Pancreas (tissue), 10 donors: Measurements from ENCODE around the gene TSHZ2. TPM values are rescaled to one million over a fixed set of nuclear protein-coding genes. Genes with fewer than 3 reads are reported as not detected.

Source experiments
- ATAC-seq, 4 donors: fragments of 200-7000 bp; cut with Tn5 transposase; one replicate each; pipeline versions ENCODE4 v1.8.0 to v1.9.1; 2020; ENCODE audit warnings: mild to moderate bottlenecking in 4 of 4, moderate library complexity in 4 of 4
- DNase-seq, 6 donors: peaks; one replicate each; pipeline ENCODE4 v3.0.0-alpha.2; 2020
- FAIRE-seq: peaks from 2 replicates; lab custom pipeline; 2012; peaks lifted over from hg19 to GRCh38; lab: Jason Lieb, UNC
- H3K27ac ChIP-seq, 4 donors: fragments of 200-600 bp; sonication (generic); 1 replicate in 3 of 4; 2 replicates in 1 of 4; pipeline versions ENCODE4 v1.5.0 to v1.8.0; 2020
- H3K27me3 ChIP-seq, 4 donors: fragments of 200-600 bp; one replicate each; pipeline ENCODE4 v1.8.0; 2021
- H3K36me3 ChIP-seq, 3 donors: fragments of 200-600 bp; sonication (generic) in 1 of 3; one replicate each; pipeline versions ENCODE4 v1.5.0 to v1.8.0; 2020 to 2021
- H3K4me1 ChIP-seq, 3 donors: fragments of 200-600 bp; one replicate each; pipeline ENCODE4 v1.8.0; 2021
- H3K4me3 ChIP-seq, 4 donors: fragments of 200-600 bp; sonication (generic) in 2 of 4; one replicate each; pipeline versions ENCODE4 v1.5.0 to v1.8.0; 2020 to 2021
- H3K9me3 ChIP-seq, 4 donors: fragments of 200-600 bp; one replicate each; pipeline ENCODE4 v1.8.0; 2021
- CTCF ChIP-seq, 4 donors: fragments of 200-600 bp; sonication (generic) in 3 of 4; IDR thresholded peaks; one replicate each; pipeline versions ENCODE4 v1.5.0 to v1.8.0; 2021; ENCODE audit warnings: antibody characterized with exemption in 4 of 4
- WGBS, 2 donors: extraction: QIAGEN DNeasy Blood & Tissue Kit; methylation state at CpG; one replicate each; pipeline ENCODE4 v1.1.7; 2013; 5-methylcytosine and 5-hydroxymethylcytosine counted together
- intact Hi-C, 3 donors: fragments of 100-400 bp; cut with DNase I; formaldehyde crosslinking; loops; one replicate each; pipeline versions ENCODE4 v1.11.1 to v1.14.2; 2022
- polyA plus RNA-seq, 2 donors: library from polyadenylated mRNA; stranded (reverse); fragments of 200-250 nt; gene quantifications; one replicate each; pipeline ENCODE4 v1.2.3, GENCODE V29; 2013
- total RNA-seq, 6 donors: library from RNA; stranded (reverse); fragmentation: NEBNext Ultra II Directional in 4 of 6; extraction: Animal tissue kit (Norgen Biotek cat#: 25700) in 4 of 6; gene quantifications; one replicate each; pipeline versions ENCODE4 v1.2.1 to v1.2.4, GENCODE V29; 2021 to 2023
- donor health status: healthy with polysubstance abuse.
- donor health status: DM: no; HTN: no; CAD: no; lungs with moderate emphysema.
- donor health status: DM: no; HTN: no; CAD: no.
- donor health status: control.
- donor health status: control.
- donor health status: Bipolar disorder and iron deficiency.
- donor health status: DM: yes; HTN: yes; CAD: no.
- donor health status: DM: no; HTN: no; CAD: no.
- donor health status: DM: no; HTN: no; CAD: no.
- donor health status: DM: yes; HTN: yes; CAD: no.

TSHZ2 gene
- total and polyA plus RNA-seq, 8 donors, result 2.2 to 23.5 (median 4.5) TPM

- TF ChIP-seq CTCF (IDR thresholded peaks at IDR 0.05), result no peak
- Histone ChIP-seq H3K4me1 (no peaks in the 10 kb centered on the region), H3K4me3 (no peak overlapping the region), H3K27ac (no peak overlapping the region), H3K9me3 (no peaks in the 10 kb centered on the region), H3K27me3 (no peaks in the 10 kb centered on the region), H3K36me3 (no peaks in the 10 kb centered on the region)
- no peak for DNase-seq
- 85 to 98% methylated on average over 6 of the region's 6 CpGs for WGBS, 2 donors
- ATAC-seq, result no peak
- FAIRE-seq, result no peak
- intact Hi-C loops, result no loop called here
Observed at GRCh38 chr20:52998268-52998667, 26.1 kb downstream of the TSHZ2 start.

GRCh38 chr20:52999040-52999439 lies 26.9 kb downstream of the TSHZ2 start:
- no peaks in the 10 kb centered on the region for H3K4me1 ChIP-seq
- ATAC-seq, result no peak
- H3K36me3 ChIP-seq, result no peaks in the 10 kb centered on the region
- no peaks in the 10 kb centered on the region for H3K27me3 ChIP-seq
- no peaks in the 10 kb centered on the region for H3K9me3 ChIP-seq
- DNase-seq, result no peak
- no peak overlapping the region for H3K27ac ChIP-seq
- H3K4me3 ChIP-seq, result no peak overlapping the region
- WGBS, 2 donors, result 78 to 86% methylated on average over 2 of the region's 2 CpGs
- intact Hi-C loops, result no loop called here
- TF ChIP-seq CTCF (IDR thresholded peaks at IDR 0.05), result no peak
- FAIRE-seq, result no peak

- Histone ChIP-seq H3K27me3 (no peaks in the 10 kb centered on the region), H3K9me3 (no peaks in the 10 kb centered on the region), H3K36me3 (no peaks in the 10 kb centered on the region), H3K4me1 (no peaks in the 10 kb centered on the region), H3K4me3 (no peak overlapping the region), H3K27ac (peak overlapping the region in 2 of 4 donors; percentile 29 to 47)
- FAIRE-seq (no peak), DNase-seq (no peak), ATAC-seq (peak in 2 of 4 donors; percentile 40 to 46)
- TF ChIP-seq CTCF (IDR thresholded peaks at IDR 0.05), result no peak
- WGBS, 2 donors, result 49 to 57% methylated on average over 9 of the region's 9 CpGs
- intact Hi-C loops, result no loop called here
Observed at GRCh38 chr20:53001498-53002301, 29.5 kb downstream of the TSHZ2 start.

GRCh38 chr20:53002786-53003185 lies 30.6 kb downstream of the TSHZ2 start:
- Histone ChIP-seq H3K36me3 (no peaks in the 10 kb centered on the region), H3K4me1 (no peaks in the 10 kb centered on the region), H3K27me3 (no peaks in the 10 kb centered on the region), H3K4me3 (no peak overlapping the region), H3K27ac (no peak overlapping the region), H3K9me3 (no peaks in the 10 kb centered on the region)
- ATAC-seq (no peak), DNase-seq (no peak), FAIRE-seq (no peak)
- intact Hi-C loops, result no loop called here
- 35 to 42% methylated on average over 5 of the region's 5 CpGs for WGBS, 2 donors
- TF ChIP-seq CTCF (IDR thresholded peaks at IDR 0.05), result no peak
